Astrocyte (in vitro differentiated cells and primary cell): ENCODE measurements around the gene GPD1. TPM values are rescaled to one million over a fixed set of nuclear protein-coding genes. Genes with fewer than 3 reads are reported as not detected.
"Not testable (repeated sequence)": the region's sequence is repeated elsewhere in the genome, so short reads cannot be mapped to it uniquely, and the experiment has no call there.

Source experiments
- DNase-seq: peaks from one replicate; pipeline ENCODE4 v3.0.0-alpha.2; 2010; ENCODE audit warnings: low read depth
- FAIRE-seq: peaks from 2 replicates; lab custom pipeline; 2011; peaks lifted over from hg19 to GRCh38; lab: Jason Lieb, UNC
- H2AFZ ChIP-seq: 2 replicates; pipeline ENCODE4 v1.6.0; 2012; ENCODE audit warnings: low read depth, low read length, inconsistent platforms
- H3K27ac ChIP-seq: 2 replicates; pipeline ENCODE4 v1.5.1; 2011; ENCODE audit warnings: low read depth, low read length, inconsistent platforms
- H3K27me3 ChIP-seq: 2 replicates; pipeline ENCODE4 v1.6.0; 2011; ENCODE audit warnings: low read length, inconsistent platforms; ENCODE audit not compliant: insufficient read depth
- H3K36me3 ChIP-seq: 2 replicates; pipeline ENCODE4 v1.5.1; 2011; ENCODE audit warnings: low read length, inconsistent platforms; ENCODE audit not compliant: insufficient read depth
- H3K4me1 ChIP-seq: 2 replicates; pipeline ENCODE4 v1.5.1; 2011; ENCODE audit warnings: low read length, inconsistent platforms; ENCODE audit not compliant: insufficient read depth
- H3K4me2 ChIP-seq: 2 replicates; pipeline ENCODE4 v1.6.0; 2012; ENCODE audit warnings: low read length, inconsistent platforms
- H3K4me3 ChIP-seq: 2 replicates; pipeline ENCODE4 v1.5.1; 2011; ENCODE audit warnings: low read depth, mild to moderate bottlenecking, low read length, inconsistent platforms; ENCODE audit not compliant: insufficient read depth
- H3K79me2 ChIP-seq: 2 replicates; pipeline ENCODE4 v1.6.0; 2012; ENCODE audit warnings: mild to moderate bottlenecking, low read length, inconsistent platforms; ENCODE audit not compliant: insufficient read depth
- H3K9ac ChIP-seq: 2 replicates; pipeline ENCODE4 v1.6.0; 2012; ENCODE audit warnings: mild to moderate bottlenecking, low read length, inconsistent platforms
- H3K9me3 ChIP-seq: 2 replicates; pipeline ENCODE4 v1.5.1; 2012; ENCODE audit warnings: low read depth, mild to moderate bottlenecking, low read length, inconsistent platforms; ENCODE audit not compliant: insufficient read depth
- H4K20me1 ChIP-seq: 2 replicates; pipeline ENCODE4 v1.6.0; 2012; ENCODE audit warnings: low read length, inconsistent platforms; ENCODE audit not compliant: insufficient read depth
- H3K27ac Mint-ChIP-seq: one replicate; pipeline ENCODE4 v1.8.0; 2021; ENCODE audit warnings: mild to moderate bottlenecking, mixed read lengths; ENCODE audit not compliant: unreplicated experiment
- H3K27me3 Mint-ChIP-seq: one replicate; pipeline ENCODE4 v1.8.0; 2021; ENCODE audit warnings: low read depth, mixed read lengths; ENCODE audit not compliant: unreplicated experiment
- H3K36me3 Mint-ChIP-seq: one replicate; pipeline ENCODE4 v1.8.0; 2021; ENCODE audit warnings: low read depth, mixed read lengths; ENCODE audit not compliant: unreplicated experiment
- H3K4me1 Mint-ChIP-seq: one replicate; pipeline ENCODE4 v1.8.0; 2021; ENCODE audit warnings: low read depth, mixed read lengths; ENCODE audit not compliant: unreplicated experiment
- H3K4me3 Mint-ChIP-seq: one replicate; pipeline ENCODE4 v1.8.0; 2021; ENCODE audit warnings: mild to moderate bottlenecking, moderate library complexity, mixed read lengths; ENCODE audit not compliant: unreplicated experiment
- H3K9me3 Mint-ChIP-seq: one replicate; pipeline ENCODE4 v1.8.0; 2021; ENCODE audit warnings: mild to moderate bottlenecking, mixed read lengths; ENCODE audit not compliant: unreplicated experiment
- CTCF ChIP-seq: IDR thresholded peaks from 2 replicates; pipeline ENCODE4 v1.5.1; 2011; ENCODE audit warnings: low read depth, mild to moderate bottlenecking, inconsistent platforms, low read length, moderate library complexity; ENCODE audit not compliant: insufficient read depth
- EZH2 ChIP-seq: IDR thresholded peaks from 2 replicates; pipeline ENCODE4 v1.6.1; 2012; ENCODE audit warnings: mild to moderate bottlenecking, low read length, inconsistent platforms; ENCODE audit not compliant: insufficient read depth
- total RNA-seq: library from RNA; stranded (reverse); gene quantifications from 2 replicates; pipeline ENCODE4 v1.2.1, GENCODE V29; 2021

The GPD1 gene
- total RNA-seq, 1 donor from 2014 or later = 0.59 TPM

- H3K9ac ChIP-seq = no peak overlapping the region
- H3K9me3 ChIP-seq = no peaks in the 10 kb centered on the region
- no peaks in the 10 kb centered on the region for H3K9me3 Mint-ChIP-seq
- no peak overlapping the region for H2AFZ ChIP-seq
- H3K27ac Mint-ChIP-seq = no peak overlapping the region
- peaks cover 1% of the 10 kb centered on the region for H3K4me1 Mint-ChIP-seq
- DNase-seq (no peak), FAIRE-seq (no peak)
- peaks cover 34% of the 10 kb centered on the region for H3K79me2 ChIP-seq
- H3K4me3 ChIP-seq = no peak overlapping the region
- no peaks in the 10 kb centered on the region for H3K4me1 ChIP-seq
- H3K4me3 Mint-ChIP-seq = no peak overlapping the region
- H3K36me3 ChIP-seq = peaks cover 12% of the 10 kb centered on the region
- no peaks in the 10 kb centered on the region for H3K27me3 ChIP-seq
- H3K27me3 Mint-ChIP-seq = no peaks in the 10 kb centered on the region
- H3K36me3 Mint-ChIP-seq = peaks cover 21% of the 10 kb centered on the region
- H4K20me1 ChIP-seq = peaks cover 26% of the 10 kb centered on the region
- TF ChIP-seq EZH2 (no peak), CTCF (no peak)
- no peak overlapping the region for H3K27ac ChIP-seq
- no peak overlapping the region for H3K4me2 ChIP-seq
Measured at GRCh38 chr12:50142993-50143392, 39.2 kb downstream of the GPD1 start.

- Histone ChIP-seq H3K4me3 (no peak overlapping the region), H3K27ac (no peak overlapping the region), H3K36me3 (peaks cover 9% of the 10 kb centered on the region), H3K27me3 (no peaks in the 10 kb centered on the region), H3K9me3 (no peaks in the 10 kb centered on the region), H2AFZ (no peak overlapping the region), H3K9ac (no peak overlapping the region), H3K4me1 (no peaks in the 10 kb centered on the region), H3K4me2 (no peak overlapping the region), H4K20me1 (peaks cover 40% of the 10 kb centered on the region), H3K79me2 (peaks cover 58% of the 10 kb centered on the region)
- TF ChIP-seq EZH2 (no peak), CTCF (no peak)
- H3K4me1 Mint-ChIP-seq = peaks cover 4% of the 10 kb centered on the region
- FAIRE-seq (no peak), DNase-seq (no peak)
- H3K36me3 Mint-ChIP-seq = peaks cover 15% of the 10 kb centered on the region
- no peak overlapping the region for H3K27ac Mint-ChIP-seq
- no peaks in the 10 kb centered on the region for H3K27me3 Mint-ChIP-seq
- no peaks in the 10 kb centered on the region for H3K9me3 Mint-ChIP-seq
- no peak overlapping the region for H3K4me3 Mint-ChIP-seq
Measured at GRCh38 chr12:50145439-50145838, 41.6 kb downstream of the GPD1 start.

GRCh38 chr12:50147281-50147680 lies 43.5 kb downstream of the GPD1 start:
- TF ChIP-seq CTCF = no peak
- TF ChIP-seq EZH2 = no peak
- peaks cover 8% of the 10 kb centered on the region for H3K36me3 Mint-ChIP-seq
- Histone ChIP-seq H3K27me3 (no peaks in the 10 kb centered on the region), H3K36me3 (peaks cover 9% of the 10 kb centered on the region), H3K4me2 (no peak overlapping the region), H3K27ac (no peak overlapping the region), H2AFZ (no peak overlapping the region), H3K9me3 (no peaks in the 10 kb centered on the region), H4K20me1 (peaks cover 59% of the 10 kb centered on the region), H3K4me1 (no peaks in the 10 kb centered on the region), H3K9ac (no peak overlapping the region), H3K79me2 (peaks cover 76% of the 10 kb centered on the region), H3K4me3 (no peak overlapping the region)
- H3K4me3 Mint-ChIP-seq = no peak overlapping the region
- DNase-seq = no peak
- no peaks in the 10 kb centered on the region for H3K27me3 Mint-ChIP-seq
- no peak overlapping the region for H3K27ac Mint-ChIP-seq
- peaks cover 11% of the 10 kb centered on the region for H3K4me1 Mint-ChIP-seq
- no peaks in the 10 kb centered on the region for H3K9me3 Mint-ChIP-seq
- FAIRE-seq = no peak

- not testable (repeated sequence) for H3K4me1 ChIP-seq, H3K36me3 ChIP-seq, H3K4me2 ChIP-seq, H3K27ac Mint-ChIP-seq, DNase-seq, H3K9me3 ChIP-seq, H2AFZ ChIP-seq, H3K4me3 ChIP-seq, H3K4me3 Mint-ChIP-seq, H3K9ac ChIP-seq, H3K9me3 Mint-ChIP-seq, H3K27me3 Mint-ChIP-seq, H3K27ac ChIP-seq, FAIRE-seq, H3K27me3 ChIP-seq, H3K36me3 Mint-ChIP-seq
- Histone ChIP-seq H4K20me1 (peaks cover 57% of the 10 kb centered on the region), H3K79me2 (peaks cover 81% of the 10 kb centered on the region)
- H3K4me1 Mint-ChIP-seq = peaks cover 11% of the 10 kb centered on the region
Measured at GRCh38 chr12:50148011-50148410, 44.2 kb downstream of the GPD1 start.
